SU-DHL-6 (cell line): Measurements from ENCODE around the gene HSD17B13.

Source experiments
- H2AFZ ChIP-seq: fragments of 200-600 bp; sonication (generic); 2 replicates; pipeline ENCODE4 v1.6.1; 2014; ENCODE audit warnings: low read depth, mild to moderate bottlenecking, moderate library complexity, mixed read lengths, antibody characterized with exemption, low read length; ENCODE audit not compliant: severe bottlenecking
- H3F3A ChIP-seq: fragments of 200-600 bp; shearing (Covaris generic); 2 replicates; pipeline ENCODE4 v1.6.0; 2016; ENCODE audit warnings: antibody characterized with exemption, mild to moderate bottlenecking; ENCODE audit not compliant: insufficient read depth
- H3K27ac ChIP-seq: fragments of 200-600 bp; sonication (generic); 2 replicates; pipeline ENCODE4 v1.5.1; 2016; ENCODE audit warnings: low read depth, mild to moderate bottlenecking, low read length, moderate library complexity, mixed read lengths
- H3K27me3 ChIP-seq: fragments of 200-600 bp; sonication (generic), shearing (Covaris generic); 2 replicates; pipeline ENCODE4 v1.6.0; 2014; ENCODE audit warnings: mild to moderate bottlenecking, low read length
- H3K36me3 ChIP-seq: fragments of 200-600 bp; sonication (generic); 2 replicates; pipeline ENCODE4 v1.6.1; 2014; ENCODE audit warnings: mild to moderate bottlenecking, low read length, mixed read lengths
- H3K4me2 ChIP-seq: fragments of 300-600, 200-600 bp; shearing (Covaris generic), sonication (generic); 2 replicates; pipeline ENCODE4 v1.6.0; 2014; ENCODE audit warnings: low read length, low read depth, mild to moderate bottlenecking; ENCODE audit not compliant: poor library complexity, severe bottlenecking
- H3K4me3 ChIP-seq: fragments of 200-600 bp; sonication (generic); 2 replicates; pipeline ENCODE4 v1.5.1; 2014; ENCODE audit warnings: antibody characterized with exemption, low read length, mild to moderate bottlenecking, mixed read lengths; ENCODE audit not compliant: insufficient read depth, poor library complexity, severe bottlenecking
- H3K79me2 ChIP-seq: fragments of 200-600 bp; sonication (generic); 2 replicates; pipeline ENCODE4 v1.6.1; 2014; ENCODE audit warnings: mild to moderate bottlenecking, low read length, moderate library complexity; ENCODE audit not compliant: insufficient read depth
- H3K9ac ChIP-seq: fragments of 200-600 bp; sonication (generic); 2 replicates; pipeline ENCODE4 v1.7.0; 2014; ENCODE audit warnings: mild to moderate bottlenecking, low read length
- H3K9me2 ChIP-seq: fragments of 200-600 bp; sonication (generic); replicated peaks from 2 replicates; pipeline ENCODE4 v1.6.1; 2014; ENCODE audit warnings: low read length; ENCODE audit not compliant: insufficient read depth
- H3K9me3 ChIP-seq: fragments of 200-600 bp; sonication (generic); 2 replicates; pipeline ENCODE4 v1.6.1; 2014; ENCODE audit warnings: low read length, mixed read lengths; ENCODE audit not compliant: insufficient read depth
- H4K20me1 ChIP-seq: fragments of 200-600 bp; sonication (generic); 2 replicates; pipeline ENCODE4 v1.6.1; 2014; ENCODE audit warnings: low read depth, mild to moderate bottlenecking, antibody characterized with exemption, low read length, moderate library complexity, mixed read lengths
- EZH2phosphoT487 ChIP-seq: fragments of 200-600 bp; sonication (generic), shearing (Covaris generic); conservative IDR thresholded peaks from 2 replicates; pipeline ENCODE4 v1.6.1; 2018; ENCODE audit warnings: mild to moderate bottlenecking, antibody characterized with exemption, low read length, moderate library complexity, mixed read lengths
- TF ChIP-seq, protein P1 (sequence below): fragments of 200-600 bp; sonication (generic); IDR thresholded peaks from one replicate; pipeline ENCODE4 v1.5.1; 2017; ENCODE audit warnings: antibody characterized with exemption, mild to moderate bottlenecking, low read length, moderate library complexity; ENCODE audit not compliant: insufficient read depth, poor library complexity, severe bottlenecking

HSD17B13 gene

GRCh38 chr4:87262886-87263285 lies 59.8 kb downstream of the HSD17B13 start:
- no peak overlapping the region for H3K4me2 ChIP-seq
- H3K79me2 ChIP-seq = no peaks in the 10 kb centered on the region
- no peak overlapping the region for H3K9ac ChIP-seq
- H3K36me3 ChIP-seq = no peaks in the 10 kb centered on the region
- TF ChIP-seq EZH2phosphoT487 = no peak
- TF ChIP-seq, protein P1, sequence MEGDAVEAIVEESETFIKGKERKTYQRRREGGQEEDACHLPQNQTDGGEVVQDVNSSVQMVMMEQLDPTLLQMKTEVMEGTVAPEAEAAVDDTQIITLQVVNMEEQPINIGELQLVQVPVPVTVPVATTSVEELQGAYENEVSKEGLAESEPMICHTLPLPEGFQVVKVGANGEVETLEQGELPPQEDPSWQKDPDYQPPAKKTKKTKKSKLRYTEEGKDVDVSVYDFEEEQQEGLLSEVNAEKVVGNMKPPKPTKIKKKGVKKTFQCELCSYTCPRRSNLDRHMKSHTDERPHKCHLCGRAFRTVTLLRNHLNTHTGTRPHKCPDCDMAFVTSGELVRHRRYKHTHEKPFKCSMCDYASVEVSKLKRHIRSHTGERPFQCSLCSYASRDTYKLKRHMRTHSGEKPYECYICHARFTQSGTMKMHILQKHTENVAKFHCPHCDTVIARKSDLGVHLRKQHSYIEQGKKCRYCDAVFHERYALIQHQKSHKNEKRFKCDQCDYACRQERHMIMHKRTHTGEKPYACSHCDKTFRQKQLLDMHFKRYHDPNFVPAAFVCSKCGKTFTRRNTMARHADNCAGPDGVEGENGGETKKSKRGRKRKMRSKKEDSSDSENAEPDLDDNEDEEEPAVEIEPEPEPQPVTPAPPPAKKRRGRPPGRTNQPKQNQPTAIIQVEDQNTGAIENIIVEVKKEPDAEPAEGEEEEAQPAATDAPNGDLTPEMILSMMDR = no peak
- H3K9me2 ChIP-seq = no peaks in the 10 kb centered on the region
- no peaks in the 10 kb centered on the region for H3K27me3 ChIP-seq
- H4K20me1 ChIP-seq = no peaks in the 10 kb centered on the region
- no peak overlapping the region for H3K27ac ChIP-seq
- no peak overlapping the region for H2AFZ ChIP-seq
- H3K4me3 ChIP-seq = no peak overlapping the region
- no peaks in the 10 kb centered on the region for H3K9me3 ChIP-seq
- no peaks in the 10 kb centered on the region for H3F3A ChIP-seq

GRCh38 chr4:87260477-87260876 lies 62.2 kb downstream of the HSD17B13 start:
- TF ChIP-seq EZH2phosphoT487 = no peak
- TF ChIP-seq, protein P1 = no peak
- H3K27me3 ChIP-seq = no peaks in the 10 kb centered on the region
- H3K9me2 ChIP-seq = no peaks in the 10 kb centered on the region
- no peak overlapping the region for H3K9ac ChIP-seq
- no peaks in the 10 kb centered on the region for H3K36me3 ChIP-seq
- no peaks in the 10 kb centered on the region for H3K79me2 ChIP-seq
- H3F3A ChIP-seq = no peaks in the 10 kb centered on the region
- H3K9me3 ChIP-seq = no peaks in the 10 kb centered on the region
- H3K4me2 ChIP-seq = no peak overlapping the region
- no peak overlapping the region for H2AFZ ChIP-seq
- no peaks in the 10 kb centered on the region for H4K20me1 ChIP-seq
- H3K27ac ChIP-seq = no peak overlapping the region
- no peak overlapping the region for H3K4me3 ChIP-seq

- TF ChIP-seq, protein P1 = no peak
- no peak for TF ChIP-seq EZH2phosphoT487
- Histone ChIP-seq H3K9me3 (no peaks in the 10 kb centered on the region), H3K9me2 (no peaks in the 10 kb centered on the region), H4K20me1 (no peaks in the 10 kb centered on the region), H3K79me2 (no peaks in the 10 kb centered on the region), H3K27ac (no peak overlapping the region), H3F3A (no peaks in the 10 kb centered on the region), H3K36me3 (no peaks in the 10 kb centered on the region), H2AFZ (no peak overlapping the region), H3K4me3 (no peak overlapping the region), H3K4me2 (no peak overlapping the region), H3K27me3 (no peaks in the 10 kb centered on the region), H3K9ac (no peak overlapping the region)
Observed at GRCh38 chr4:87258677-87259076, 64.0 kb downstream of the HSD17B13 start.

DNA sequence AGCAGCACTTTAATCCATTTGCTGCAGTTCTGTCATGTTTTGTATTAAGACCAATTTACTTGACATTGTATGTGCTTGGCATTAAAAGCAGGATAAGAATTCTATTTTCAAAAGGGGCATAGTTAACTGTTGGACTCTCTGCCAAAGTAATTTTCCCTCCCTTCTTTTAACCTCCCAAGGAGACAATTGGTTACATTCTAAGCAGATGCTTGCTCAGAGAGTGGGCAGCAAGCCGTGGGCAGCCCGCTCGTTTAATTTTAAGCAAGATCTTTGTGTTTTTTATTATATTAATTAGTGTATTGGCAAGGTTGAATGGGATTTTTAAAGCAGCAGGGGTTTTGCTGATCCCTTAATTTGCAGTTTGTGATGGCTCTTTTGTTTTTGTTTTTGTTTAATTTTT lies 65.2 kb downstream of the HSD17B13 start:
- Histone ChIP-seq H3K27me3 (no peaks in the 10 kb centered on the region), H3K9me2 (no peaks in the 10 kb centered on the region), H3K27ac (no peak overlapping the region), H3K36me3 (no peaks in the 10 kb centered on the region), H3K4me3 (no peak overlapping the region), H4K20me1 (no peaks in the 10 kb centered on the region), H3K79me2 (no peaks in the 10 kb centered on the region), H3F3A (no peaks in the 10 kb centered on the region), H3K4me2 (no peak overlapping the region), H3K9ac (no peak overlapping the region), H3K9me3 (no peaks in the 10 kb centered on the region), H2AFZ (no peak overlapping the region)
- no peak for TF ChIP-seq EZH2phosphoT487
- TF ChIP-seq, protein P1 = no peak
